ENCODE data around the gene NQO2.
"Not testable (repeated sequence)": the region's sequence is repeated elsewhere in the genome, so short reads cannot be mapped to it uniquely, and the experiment has no call there.

DNA sequence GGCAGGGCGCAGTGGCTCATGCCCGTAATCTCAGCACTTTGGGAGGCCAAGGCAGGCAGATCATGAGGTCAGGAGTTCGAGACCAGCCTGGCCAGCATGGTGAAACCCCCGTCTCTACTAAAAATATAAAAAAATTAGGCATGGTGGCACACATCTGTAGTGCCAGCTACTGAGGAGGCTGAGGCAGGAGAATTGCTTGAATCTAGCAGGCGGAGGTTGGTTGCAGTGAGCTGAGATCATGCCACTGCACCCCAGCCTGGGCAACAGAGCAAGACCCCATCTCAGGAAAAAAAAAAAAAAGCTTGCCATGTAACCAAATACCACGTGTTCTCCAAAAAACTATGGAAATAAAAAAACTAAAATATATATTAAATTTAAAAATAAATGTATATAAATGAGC is 26.5 kb upstream of the NQO2 start:
- not testable (repeated sequence) for TF ChIP-seq JUND (IDR thresholded peaks at IDR 0.05); POLR2A (IDR thresholded peaks at IDR 0.05; ENCODE audit: borderline replicate concordance, extremely low read depth, insufficient read depth, insufficient read length); RAD21 (IDR thresholded peaks at IDR 0.05; ENCODE audit: low read depth); POLR2AphosphoS5 (IDR thresholded peaks at IDR 0.05; ENCODE audit: low read depth, low read length); EZH2phosphoT487 (IDR thresholded peaks at IDR 0.05; ENCODE audit: borderline replicate concordance); YY1 (IDR thresholded peaks at IDR 0.05; ENCODE audit: extremely low read depth, insufficient replicate concordance, low read depth, low read length); EGR1 (IDR thresholded peaks at IDR 0.05; ENCODE audit: low read depth); ZNF274 (IDR thresholded peaks at IDR 0.05; ENCODE audit: low read depth, low read length); SP1 (IDR thresholded peaks at IDR 0.05; ENCODE audit: low read depth)
- TF ChIP-seq, protein P1, sequence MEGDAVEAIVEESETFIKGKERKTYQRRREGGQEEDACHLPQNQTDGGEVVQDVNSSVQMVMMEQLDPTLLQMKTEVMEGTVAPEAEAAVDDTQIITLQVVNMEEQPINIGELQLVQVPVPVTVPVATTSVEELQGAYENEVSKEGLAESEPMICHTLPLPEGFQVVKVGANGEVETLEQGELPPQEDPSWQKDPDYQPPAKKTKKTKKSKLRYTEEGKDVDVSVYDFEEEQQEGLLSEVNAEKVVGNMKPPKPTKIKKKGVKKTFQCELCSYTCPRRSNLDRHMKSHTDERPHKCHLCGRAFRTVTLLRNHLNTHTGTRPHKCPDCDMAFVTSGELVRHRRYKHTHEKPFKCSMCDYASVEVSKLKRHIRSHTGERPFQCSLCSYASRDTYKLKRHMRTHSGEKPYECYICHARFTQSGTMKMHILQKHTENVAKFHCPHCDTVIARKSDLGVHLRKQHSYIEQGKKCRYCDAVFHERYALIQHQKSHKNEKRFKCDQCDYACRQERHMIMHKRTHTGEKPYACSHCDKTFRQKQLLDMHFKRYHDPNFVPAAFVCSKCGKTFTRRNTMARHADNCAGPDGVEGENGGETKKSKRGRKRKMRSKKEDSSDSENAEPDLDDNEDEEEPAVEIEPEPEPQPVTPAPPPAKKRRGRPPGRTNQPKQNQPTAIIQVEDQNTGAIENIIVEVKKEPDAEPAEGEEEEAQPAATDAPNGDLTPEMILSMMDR (IDR thresholded peaks at IDR 0.05 in 2 of 3, conservative IDR thresholded peaks at IDR 0.05 in 1 of 3; ENCODE audit: borderline replicate concordance in 1 of 3, insufficient read depth in 1 of 3, low read depth in 2 of 3, low read length in 2 of 3) = not testable (repeated sequence)
- TF ChIP-seq, protein P2, sequence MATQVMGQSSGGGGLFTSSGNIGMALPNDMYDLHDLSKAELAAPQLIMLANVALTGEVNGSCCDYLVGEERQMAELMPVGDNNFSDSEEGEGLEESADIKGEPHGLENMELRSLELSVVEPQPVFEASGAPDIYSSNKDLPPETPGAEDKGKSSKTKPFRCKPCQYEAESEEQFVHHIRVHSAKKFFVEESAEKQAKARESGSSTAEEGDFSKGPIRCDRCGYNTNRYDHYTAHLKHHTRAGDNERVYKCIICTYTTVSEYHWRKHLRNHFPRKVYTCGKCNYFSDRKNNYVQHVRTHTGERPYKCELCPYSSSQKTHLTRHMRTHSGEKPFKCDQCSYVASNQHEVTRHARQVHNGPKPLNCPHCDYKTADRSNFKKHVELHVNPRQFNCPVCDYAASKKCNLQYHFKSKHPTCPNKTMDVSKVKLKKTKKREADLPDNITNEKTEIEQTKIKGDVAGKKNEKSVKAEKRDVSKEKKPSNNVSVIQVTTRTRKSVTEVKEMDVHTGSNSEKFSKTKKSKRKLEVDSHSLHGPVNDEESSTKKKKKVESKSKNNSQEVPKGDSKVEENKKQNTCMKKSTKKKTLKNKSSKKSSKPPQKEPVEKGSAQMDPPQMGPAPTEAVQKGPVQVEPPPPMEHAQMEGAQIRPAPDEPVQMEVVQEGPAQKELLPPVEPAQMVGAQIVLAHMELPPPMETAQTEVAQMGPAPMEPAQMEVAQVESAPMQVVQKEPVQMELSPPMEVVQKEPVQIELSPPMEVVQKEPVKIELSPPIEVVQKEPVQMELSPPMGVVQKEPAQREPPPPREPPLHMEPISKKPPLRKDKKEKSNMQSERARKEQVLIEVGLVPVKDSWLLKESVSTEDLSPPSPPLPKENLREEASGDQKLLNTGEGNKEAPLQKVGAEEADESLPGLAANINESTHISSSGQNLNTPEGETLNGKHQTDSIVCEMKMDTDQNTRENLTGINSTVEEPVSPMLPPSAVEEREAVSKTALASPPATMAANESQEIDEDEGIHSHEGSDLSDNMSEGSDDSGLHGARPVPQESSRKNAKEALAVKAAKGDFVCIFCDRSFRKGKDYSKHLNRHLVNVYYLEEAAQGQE (IDR thresholded peaks at IDR 0.05; ENCODE audit: low read depth) = not testable (repeated sequence)
- TF ChIP-seq, protein P3, sequence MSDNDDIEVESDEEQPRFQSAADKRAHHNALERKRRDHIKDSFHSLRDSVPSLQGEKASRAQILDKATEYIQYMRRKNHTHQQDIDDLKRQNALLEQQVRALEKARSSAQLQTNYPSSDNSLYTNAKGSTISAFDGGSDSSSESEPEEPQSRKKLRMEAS (IDR thresholded peaks at IDR 0.05) = not testable (repeated sequence)
